ENCODE results near the gene AGBL1.

AGBL1 gene

DNA sequence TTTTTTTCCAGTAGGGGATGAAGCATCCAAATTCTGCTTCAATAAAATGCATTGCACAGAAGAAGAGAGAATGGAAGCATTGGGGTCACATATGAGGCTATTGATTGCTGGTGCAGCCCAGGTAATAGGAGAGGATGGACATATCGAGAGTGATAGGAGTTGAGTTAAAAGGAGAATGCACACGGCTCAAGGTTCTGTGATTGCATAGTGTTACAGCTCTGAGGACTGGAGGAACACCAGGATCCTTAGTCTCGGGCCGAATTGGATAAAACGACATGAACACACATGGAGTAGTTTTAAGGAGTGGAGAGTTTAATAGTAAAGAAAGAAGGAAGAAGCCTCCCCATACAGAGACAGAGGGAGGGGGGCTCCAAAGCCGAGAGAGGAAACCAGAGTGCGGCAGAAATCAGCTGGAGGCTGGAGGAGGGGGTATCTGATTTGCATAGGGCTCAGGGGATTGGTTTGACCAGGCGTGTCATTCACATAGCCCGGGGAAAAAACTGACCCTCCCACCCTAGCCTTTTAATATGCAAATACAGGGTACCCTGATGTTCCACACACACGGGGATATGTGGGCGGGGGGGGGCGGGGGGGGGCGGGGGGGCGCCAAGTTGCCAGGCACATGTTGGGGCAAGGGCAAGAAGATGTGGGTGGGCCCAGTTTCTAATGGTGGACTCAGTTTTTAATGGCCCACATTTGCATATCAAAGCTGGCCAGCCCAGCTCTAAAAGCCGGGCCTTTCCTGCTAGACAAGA is 156.9 kb downstream of the AGBL1 start:
- no peak for DNase-seq (ENCODE audit: low spot score)

DNA sequence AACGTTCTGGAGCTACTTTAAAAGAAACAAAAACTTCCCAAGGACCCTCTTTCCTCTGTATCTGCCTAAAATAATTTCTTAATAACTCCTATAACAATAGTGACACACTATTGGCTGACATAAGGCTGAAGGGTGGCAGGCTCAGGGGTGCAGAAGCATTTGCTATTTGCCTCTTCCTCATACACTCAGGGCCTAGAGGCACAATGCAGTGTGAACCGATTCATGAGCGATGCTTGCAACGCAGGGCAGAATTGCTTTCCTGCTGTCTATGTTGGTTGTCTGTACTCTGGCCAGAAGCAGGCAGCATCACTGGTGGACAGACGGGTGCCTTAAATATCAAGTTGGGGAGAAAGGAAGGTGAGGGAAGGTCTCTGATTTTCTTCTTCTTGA is 157.4 kb downstream of the AGBL1 start:
- no peak for DNase-seq (ENCODE audit: low spot score)

GRCh38 chr15:86247249-86247955 is 167.7 kb downstream of the AGBL1 start:
- no peak for DNase-seq (ENCODE audit: low spot score)

GRCh38 chr15:86255247-86255646 is 175.6 kb downstream of the AGBL1 start:
- DNase-seq (ENCODE audit: low spot score) = no peak

DNA sequence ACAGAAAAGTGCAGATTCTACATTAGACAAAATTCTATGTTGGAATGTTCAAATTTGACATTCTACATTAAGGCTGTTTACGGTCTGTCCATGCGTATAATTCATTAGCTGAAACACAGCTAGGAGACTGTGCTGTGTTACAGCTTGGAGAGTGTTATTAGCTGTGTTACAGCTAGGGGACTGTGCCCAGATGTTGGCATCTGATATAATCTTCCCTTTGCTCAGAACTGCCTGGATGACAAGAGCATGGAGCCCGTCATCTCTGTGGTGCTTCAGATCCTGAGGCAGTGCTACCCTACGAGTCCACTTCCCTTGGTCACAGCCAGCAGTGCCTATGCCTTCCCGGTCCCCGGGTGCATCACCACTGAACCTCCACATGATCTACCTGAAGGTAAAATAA is 177.0 kb downstream of the AGBL1 start:
- no peak for DNase-seq (ENCODE audit: low spot score)

DNA sequence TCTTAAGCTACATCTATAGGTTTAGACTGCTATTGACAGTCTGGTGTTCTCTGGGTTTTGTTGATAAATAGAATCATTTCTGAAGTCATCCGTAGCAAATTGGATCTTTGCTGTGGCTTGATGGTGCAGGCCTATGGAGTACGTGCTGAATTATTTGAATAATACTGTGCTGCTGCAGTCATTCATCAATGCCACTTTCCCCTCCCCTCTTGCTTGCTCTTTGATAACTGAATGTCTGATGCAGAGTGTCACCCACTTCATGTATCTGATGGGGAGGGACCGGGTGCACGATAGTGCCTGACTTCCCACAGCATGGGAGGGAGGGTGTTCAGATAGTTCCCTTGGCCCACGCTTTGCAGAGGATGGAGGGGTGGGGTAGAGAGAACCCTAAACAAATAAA is 179.9 kb downstream of the AGBL1 start:
- DNase-seq (ENCODE audit: low spot score) = no peak

- DNase-seq (ENCODE audit: low spot score) = no peak
Measured at GRCh38 chr15:86263230-86263629, 183.6 kb downstream of the AGBL1 start.

DNA sequence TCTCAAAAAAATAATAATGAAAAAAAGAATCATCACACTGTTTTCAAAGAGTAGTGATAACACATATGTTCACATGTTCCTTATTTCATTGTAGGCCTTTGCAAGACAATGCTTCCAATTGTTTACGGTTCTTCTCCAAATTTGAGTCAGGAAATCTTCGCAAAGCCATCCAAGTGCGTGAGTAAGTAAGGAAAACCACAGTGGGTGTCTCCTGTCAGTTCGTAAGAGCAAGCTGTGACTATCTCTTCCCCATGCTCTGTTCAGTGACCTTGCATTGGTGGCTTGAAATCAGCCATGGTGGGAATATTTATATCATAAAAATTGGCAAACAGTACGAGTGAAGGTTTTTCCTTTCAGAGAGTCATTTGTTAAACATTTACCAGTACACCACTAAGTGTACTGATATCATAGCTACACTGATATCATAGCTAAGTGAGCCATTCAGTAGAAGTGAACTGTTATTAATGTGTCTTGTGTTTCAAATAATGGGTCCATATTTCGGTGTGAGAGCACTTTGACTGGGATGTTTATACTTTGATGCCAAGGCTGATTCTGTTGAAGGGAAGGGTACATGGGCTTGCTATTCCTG is 187.3 kb downstream of the AGBL1 start:
- no peak for DNase-seq (ENCODE audit: low spot score)

DNA sequence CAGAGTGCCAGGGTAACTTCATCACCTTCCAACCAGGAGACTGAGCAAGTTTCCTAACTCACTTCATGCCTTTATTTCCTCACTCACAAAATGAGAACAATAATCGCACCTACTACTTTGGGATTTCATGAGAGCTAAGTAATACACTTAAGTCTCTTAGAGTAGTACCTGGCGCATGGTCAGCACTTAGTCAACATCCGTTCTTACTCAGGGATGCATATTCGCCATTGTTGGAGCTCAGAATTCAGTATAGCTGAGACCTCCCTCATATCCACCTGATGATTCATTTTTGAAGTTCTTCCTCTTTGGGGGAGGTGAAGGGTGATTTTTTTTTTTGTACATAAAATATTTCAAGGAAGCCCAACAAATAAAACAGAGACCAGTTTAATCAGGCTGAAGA is 188.2 kb downstream of the AGBL1 start:
- DNase-seq (ENCODE audit: low spot score) = no peak

DNA sequence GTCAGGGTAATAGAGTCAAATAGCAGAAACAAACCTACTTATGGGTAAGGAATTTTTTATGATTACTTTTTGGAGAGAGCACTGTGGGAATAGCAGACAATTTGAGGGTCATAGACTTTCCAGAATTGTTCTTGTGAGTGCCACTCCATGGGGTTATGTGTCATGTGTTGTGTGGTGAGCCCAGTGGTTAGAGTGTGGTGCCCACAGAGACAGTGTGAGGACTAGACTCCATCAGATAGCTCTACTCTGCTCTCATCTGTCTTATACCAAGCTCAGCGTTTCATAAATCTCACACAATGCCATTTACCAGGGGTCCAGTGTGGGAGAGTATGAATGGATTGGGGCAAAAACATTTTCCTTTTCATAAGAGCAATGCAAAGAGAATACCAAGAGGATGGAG is 188.9 kb downstream of the AGBL1 start:
- DNase-seq (ENCODE audit: low spot score) = no peak

GRCh38 chr15:86273309-86273708 is 193.6 kb downstream of the AGBL1 start:
- DNase-seq (ENCODE audit: low spot score) = no peak

DNA sequence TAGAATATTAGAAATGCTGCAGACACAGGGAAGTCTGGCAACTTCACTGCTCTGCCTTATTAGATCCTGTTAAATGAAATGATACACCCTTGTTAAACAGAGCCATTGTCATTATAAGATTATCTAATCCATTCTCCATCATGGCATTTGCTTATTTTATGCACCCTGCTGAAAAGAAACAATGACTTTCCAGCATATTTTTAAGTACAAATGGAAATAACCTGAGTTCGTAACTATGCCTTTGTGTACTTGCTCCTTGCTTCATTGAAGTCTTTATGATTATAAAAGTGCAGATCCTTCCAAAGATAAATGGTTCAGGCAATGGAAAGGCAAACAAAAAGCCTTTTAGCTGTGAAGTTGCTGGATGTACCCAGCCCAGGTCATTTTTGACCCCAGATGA is 195.7 kb downstream of the AGBL1 start:
- no peak for DNase-seq (ENCODE audit: low spot score)

GRCh38 chr15:86278586-86278985 is 198.9 kb downstream of the AGBL1 start:
- no peak for DNase-seq (ENCODE audit: low spot score)

GRCh38 chr15:86284635-86285034 is 205.0 kb downstream of the AGBL1 start:
- DNase-seq (ENCODE audit: low spot score) = no peak

DNA sequence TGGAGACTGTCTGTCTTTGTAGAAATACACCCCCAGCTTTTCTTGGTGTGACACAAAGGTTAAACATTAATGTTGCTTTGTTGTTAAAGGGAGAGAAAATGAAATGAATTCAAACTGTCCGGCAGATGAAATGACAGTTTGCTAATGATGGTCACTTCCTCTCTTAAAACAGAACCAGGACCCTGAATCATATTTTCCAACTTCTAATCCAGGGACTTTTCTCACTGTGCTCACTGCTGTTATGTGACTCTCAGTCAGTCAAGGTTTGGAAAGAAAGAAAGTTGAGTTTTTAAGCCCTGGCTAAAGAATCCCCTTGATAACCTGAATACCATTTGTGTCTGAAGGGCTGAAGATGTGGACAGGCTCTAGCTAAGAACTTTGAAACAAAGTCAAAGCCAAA is 215.8 kb downstream of the AGBL1 start:
- no peak for DNase-seq (ENCODE audit: low spot score)

- no peak for DNase-seq (ENCODE audit: low spot score)
Measured at GRCh38 chr15:86296769-86297168, 217.1 kb downstream of the AGBL1 start.

GRCh38 chr15:86300390-86301125 is 220.9 kb downstream of the AGBL1 start:
- DNase-seq (ENCODE audit: low spot score) = peak; percentile 60

DNA sequence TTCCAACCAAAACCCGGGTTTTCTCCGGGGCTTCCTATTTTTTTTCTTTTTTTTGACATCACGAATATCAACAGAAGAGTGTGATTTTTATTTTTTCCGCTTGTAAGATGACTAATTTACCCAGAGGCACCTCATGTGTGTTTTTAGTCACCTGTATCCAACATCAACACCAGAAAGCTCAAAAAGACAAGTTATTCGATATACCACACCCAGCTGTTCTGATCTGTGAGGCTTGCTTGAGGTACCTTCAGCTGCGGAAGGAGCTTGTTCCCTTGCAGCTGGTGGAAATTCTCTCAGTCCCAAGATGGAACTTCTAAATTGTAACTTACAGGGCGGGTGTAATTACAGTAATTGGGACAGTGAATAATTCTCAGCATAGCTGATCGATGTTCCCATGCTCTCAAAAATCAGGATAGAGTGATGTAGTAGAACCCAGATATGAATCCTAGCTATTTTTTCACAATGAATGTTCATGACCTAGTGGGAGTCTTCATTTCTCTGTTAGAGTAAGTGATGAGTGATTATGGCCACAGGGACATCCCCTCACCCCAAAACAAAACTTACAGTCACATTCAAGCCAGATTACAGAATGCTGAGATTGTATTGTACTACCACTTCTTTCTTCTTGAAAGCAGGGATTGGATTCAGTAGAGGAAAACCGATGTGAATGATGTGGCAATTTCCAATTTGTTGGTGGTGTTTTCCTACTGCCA is 232.1 kb downstream of the AGBL1 start:
- no peak for DNase-seq (ENCODE audit: low spot score)

GRCh38 chr15:86312486-86312885 is 232.8 kb downstream of the AGBL1 start:
- DNase-seq (ENCODE audit: low spot score) = no peak

DNA sequence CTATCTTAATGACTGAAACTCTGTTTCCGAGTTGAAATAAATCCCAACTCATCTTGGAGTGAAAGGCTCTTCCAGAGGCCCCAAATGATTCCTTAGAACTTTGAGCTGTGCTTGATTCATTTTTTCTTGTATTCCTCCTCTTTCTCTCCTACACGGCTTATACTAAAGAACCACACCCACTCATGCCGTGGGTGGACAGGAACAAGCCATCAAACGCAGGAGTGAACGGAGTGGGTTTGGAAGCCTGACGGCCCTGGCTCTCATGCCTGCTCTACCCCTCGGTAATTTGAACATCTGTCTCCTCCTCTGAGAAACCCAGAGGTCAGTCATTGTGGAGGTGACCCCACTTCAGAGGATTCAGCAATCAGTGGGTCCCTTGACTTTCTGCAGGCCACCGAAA is 236.5 kb downstream of the AGBL1 start:
- DNase-seq (ENCODE audit: low spot score) = peak; percentile 31

DNA sequence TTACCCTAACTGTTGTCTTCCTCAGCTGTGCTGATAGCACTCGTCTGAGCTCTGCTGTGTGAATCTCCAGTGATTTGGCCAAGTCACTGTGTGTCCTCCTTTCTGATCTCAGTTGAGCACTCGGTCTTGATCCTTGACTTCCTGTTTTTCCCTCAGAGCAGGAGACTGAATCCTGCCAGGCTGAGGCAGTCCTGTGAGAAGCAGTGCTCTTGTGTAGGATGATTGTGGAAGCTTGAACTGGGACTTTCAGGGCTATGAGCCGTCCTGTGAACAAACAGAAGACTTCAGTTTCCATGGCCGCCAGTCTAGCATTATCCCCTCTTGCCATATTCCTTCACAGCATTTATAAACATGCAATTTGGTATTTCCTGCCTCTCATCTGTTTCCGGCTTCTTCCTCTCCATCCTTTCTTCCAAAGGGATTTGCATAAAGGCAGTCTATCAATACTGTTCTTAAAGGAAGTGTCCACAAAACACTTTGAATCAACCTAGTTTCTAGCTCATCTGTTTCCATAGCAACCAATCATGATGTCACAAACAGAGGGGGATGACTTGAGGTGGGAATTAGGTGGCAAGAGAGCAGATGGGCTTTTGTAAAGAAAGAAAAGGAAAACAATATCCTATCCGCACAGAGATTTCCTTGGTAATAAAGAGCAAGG is 237.2 kb downstream of the AGBL1 start:
- DNase-seq (ENCODE audit: low spot score) = no peak

DNA sequence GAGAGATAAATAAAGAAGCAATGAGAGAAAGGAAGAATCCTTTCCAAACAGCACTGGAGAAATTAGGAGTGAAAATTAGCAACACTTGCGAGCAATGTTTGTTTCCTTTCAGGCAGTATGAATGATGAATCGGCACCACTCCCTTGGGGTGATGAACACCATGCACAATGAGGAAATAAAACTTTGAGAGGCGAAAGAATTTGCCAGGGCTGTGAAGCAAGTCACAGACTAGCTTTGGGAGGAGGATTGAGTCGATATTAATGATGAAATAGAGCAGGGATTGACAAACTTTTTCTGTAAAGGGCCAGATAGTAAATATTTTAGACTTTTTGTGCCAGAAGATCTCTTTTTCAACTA is 237.7 kb downstream of the AGBL1 start:
- DNase-seq (ENCODE audit: low spot score) = no peak

Measured in putamen (tissue), 1 donor.